CD4-positive, alpha-beta T cell treated with Interleukin-12 subunit alpha and Interleukin-12 subunit beta, for 1 hour (primary cell): ENCODE results near the gene COL5A2.

Experiments used
- DNase-seq: peaks from one replicate; pipeline ENCODE4 v3.0.0-alpha.2; 2020

Gene COL5A2

DNA sequence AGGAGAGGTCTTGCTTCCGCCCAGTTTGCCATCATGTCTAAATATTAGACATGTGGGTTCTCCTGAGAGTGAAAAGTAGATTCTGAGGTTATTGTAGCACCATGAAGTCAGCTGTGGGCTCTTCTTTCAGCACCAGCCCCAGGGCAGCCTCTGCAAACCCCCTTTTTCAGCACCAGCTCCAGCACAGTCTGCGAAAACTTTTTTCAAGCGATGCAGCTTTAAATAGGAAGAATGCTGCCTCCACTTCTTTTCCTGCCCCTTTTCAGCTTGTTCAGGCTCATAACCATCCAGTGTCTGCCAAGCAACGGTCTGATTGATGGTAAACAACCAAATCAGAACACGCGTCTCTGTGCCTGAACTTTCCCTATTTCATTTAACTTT, at the start of gene COL5A2:
Gene COL5A2 (minus strand): TSS at position 192 of the 381 bp plus-strand sequence. CDS start 157 bp downstream, at position 35.
- no peak for DNase-seq

- DNase-seq = no peak
Measured at GRCh38 chr2:189226017-189226416, 46.5 kb upstream of the COL5A2 start.

DNA sequence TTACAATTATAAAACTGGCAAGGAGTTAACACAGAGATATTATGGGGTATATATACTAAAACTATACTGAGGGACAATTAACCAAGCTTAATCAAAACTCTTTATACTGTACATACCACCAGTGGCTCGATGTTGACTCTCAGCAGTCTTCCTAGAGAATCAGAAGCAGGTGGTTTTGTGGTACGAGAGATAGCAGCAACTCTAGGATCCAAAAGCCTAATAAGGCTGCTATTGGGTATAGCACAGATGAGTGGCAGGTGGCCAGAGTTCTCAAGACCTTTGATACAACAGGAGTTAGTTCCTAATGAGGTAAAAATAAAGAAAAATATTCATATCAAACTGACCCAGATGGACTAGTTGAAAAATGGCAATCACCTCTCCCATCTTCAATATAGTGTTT, 45.5 kb upstream of the COL5A2 start:
- DNase-seq = no peak

- DNase-seq = no peak
Measured at GRCh38 chr2:189222468-189223105, 43.0 kb upstream of the COL5A2 start.

DNA sequence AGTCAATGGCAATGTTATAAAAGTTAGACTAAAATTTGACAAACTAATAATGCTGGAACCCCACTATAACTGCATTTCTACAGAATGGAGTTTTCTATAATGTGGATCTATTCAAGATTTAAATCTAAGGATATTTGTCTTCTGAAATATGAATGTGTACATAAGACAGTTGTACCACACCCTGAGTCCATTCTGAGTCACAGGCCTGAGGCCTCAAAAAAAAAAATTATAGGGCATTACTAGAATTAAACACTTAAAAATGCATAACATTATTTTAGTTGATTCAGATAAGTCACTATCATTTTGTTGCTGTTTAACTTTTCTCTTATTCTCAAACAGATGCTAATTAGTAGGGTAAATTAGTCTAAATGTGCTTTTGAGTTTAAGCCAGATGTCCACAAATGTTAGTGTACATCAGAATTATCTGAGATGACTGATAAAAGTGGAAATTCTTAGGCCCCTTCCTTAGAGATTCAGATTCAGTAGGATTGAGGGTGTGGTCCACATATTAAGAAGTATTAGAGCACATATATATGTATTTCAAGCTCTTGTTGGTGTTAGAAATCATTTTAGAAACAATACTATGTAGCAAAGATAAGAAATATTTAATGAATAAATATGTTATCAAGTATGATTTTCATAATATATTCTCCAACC, 42.4 kb upstream of the COL5A2 start:
- DNase-seq = no peak

DNA sequence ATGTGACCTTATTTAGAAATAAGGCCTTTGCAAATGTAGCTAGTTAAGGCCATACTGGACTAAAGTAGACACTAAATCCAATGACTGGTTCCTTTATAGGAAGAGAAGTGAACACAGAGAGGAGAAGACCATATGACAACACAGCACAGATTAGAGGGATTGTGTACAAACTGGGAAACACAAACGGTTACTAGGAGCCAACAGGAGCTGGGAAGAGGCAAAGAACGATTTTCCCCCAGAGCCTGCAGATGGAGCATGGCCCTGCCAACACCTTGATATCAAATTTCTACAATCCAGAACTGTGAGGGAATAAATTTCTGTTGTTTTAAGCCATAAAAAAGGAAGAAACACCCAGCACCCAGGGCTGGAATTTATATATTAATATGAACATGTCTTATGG, 38.7 kb upstream of the COL5A2 start:
- no peak for DNase-seq

DNA sequence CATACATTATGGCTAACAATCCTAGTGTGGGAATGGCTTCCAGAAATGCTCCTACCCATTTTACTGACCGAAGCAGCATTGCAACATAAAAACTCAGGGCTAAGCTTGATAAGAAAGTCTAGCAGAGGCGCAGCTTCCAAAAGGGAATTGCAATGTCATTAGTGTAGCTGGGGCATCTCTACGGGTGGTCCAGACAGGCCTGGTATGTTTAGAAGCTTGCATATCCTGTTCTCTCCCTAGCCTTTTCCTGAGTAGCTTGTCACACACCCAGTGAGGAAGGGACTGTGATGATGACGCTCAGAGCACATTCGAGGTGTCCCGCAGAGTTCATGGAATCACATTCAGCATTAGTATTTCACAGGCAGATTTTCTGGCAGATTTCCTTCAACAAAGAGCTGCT, 38.0 kb upstream of the COL5A2 start:
- DNase-seq = no peak

- DNase-seq = no peak
Measured at GRCh38 chr2:189217051-189217450, 37.5 kb upstream of the COL5A2 start.

- DNase-seq = no peak
Measured at GRCh38 chr2:189214484-189214883, 34.9 kb upstream of the COL5A2 start.

GRCh38 chr2:189213250-189213649, 33.7 kb upstream of the COL5A2 start:
- no peak for DNase-seq

DNA sequence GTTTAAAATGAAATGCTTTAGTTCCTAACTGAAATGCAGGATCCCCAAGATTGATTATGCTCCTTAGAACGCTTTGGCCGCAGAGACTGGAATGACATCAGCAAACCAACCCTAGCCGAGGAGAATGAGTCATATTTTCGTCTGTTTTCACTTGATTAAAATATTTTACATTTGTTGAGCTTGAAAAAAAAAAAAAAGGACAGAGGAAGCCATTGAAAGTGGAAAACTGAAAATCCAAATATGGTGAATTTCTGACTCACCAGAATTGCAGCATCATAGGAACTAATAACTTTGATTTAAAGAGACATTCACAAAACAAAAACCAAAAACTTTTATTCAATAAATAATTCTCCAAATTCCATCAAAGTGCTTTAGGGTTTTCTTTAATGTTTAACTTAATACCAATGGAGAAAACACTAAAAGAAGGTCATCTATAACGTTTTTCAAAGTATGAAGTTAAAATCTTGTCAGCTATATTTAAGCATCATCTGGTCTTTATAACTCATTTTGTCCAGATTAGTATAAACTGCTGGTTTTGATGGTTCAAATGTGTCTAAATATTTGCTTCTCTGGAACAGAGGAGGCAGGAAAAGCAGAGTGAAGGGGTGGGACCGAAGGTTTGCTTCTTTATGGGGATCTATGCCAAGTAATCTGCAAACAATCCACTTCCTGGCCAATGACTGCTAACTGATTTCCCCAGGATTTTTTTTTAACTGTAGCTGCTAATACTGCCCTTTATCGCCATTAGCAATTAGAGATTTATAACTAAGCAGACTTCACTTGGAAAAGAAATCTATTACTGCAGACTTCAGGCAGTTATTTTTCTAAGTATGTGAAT, 30.9 kb upstream of the COL5A2 start:
- no peak for DNase-seq

- no peak for DNase-seq
Measured at GRCh38 chr2:189208254-189208653, 28.7 kb upstream of the COL5A2 start.

- DNase-seq = no peak
Measured at GRCh38 chr2:189204322-189204941, 24.9 kb upstream of the COL5A2 start.

- no peak for DNase-seq
Measured at GRCh38 chr2:189203177-189203799, 23.7 kb upstream of the COL5A2 start.

- DNase-seq = no peak
Measured at GRCh38 chr2:189199797-189200196, 20.2 kb upstream of the COL5A2 start.

GRCh38 chr2:189192766-189193165, 13.2 kb upstream of the COL5A2 start:
- no peak for DNase-seq

GRCh38 chr2:189191766-189192165, 12.2 kb upstream of the COL5A2 start:
- DNase-seq = no peak

DNA sequence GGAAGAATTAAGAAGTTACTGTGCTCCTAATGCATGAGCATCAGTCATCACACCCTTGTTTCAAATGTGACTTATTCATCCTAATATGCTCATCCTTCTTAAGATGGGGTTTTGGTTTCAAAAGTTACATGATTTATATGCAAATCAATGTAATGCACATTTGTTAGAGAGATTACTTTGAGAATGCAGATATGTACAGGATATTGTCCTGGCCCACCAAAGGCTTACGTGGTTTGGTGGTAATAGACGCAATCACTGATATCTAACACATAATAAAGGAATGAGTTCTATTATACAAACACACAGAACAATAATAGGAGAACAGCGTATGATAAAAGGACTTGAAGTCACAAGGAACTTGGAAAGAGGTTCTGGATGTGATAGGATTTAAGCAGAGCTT, 11.1 kb upstream of the COL5A2 start:
- no peak for DNase-seq

GRCh38 chr2:189188115-189188805, 8.7 kb upstream of the COL5A2 start:
- DNase-seq = no peak

GRCh38 chr2:189183170-189183569, 3.6 kb upstream of the COL5A2 start:
- no peak for DNase-seq

DNA sequence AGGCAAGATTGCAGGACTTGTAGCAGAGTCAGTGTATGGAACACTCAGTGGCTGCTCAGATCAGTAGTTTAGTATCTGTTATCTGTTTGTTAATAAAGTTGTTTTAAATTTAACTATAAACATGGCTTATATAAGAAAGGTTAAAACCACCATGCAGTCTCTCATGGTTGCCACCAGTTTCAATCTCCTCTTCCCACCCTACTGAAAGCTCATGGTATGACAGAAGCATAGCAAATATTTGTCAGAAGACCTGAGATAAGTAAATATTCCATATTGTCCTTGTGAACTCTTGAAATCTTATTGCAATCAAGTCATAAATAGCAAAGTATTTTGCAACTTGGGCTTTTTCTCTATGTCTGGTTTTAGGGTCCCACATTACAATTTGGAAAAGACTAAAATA, 2.1 kb upstream of the COL5A2 start:
- no peak for DNase-seq
